Uterus (tissue), 2 donors: ENCODE results near the gene LILRB5.

Experiments used
- CTCF ChIP-seq, 4 experiments: fragments of 200-600 bp in 2 of 4; fragments of 450-650 bp in 2 of 4; sonication (generic) in 2 of 4; IDR thresholded peaks; one replicate each; pipeline ENCODE4 v1.5.1; 2016 to 2019; ENCODE audit warnings: antibody characterized with exemption in 4 of 4, mild to moderate bottlenecking in 2 of 4, moderate library complexity in 1 of 4
- POLR2A ChIP-seq, 2 donors: fragments of 450-650 bp; IDR thresholded peaks; one replicate each; pipeline ENCODE4 v1.6.1; 2016; ENCODE audit warnings: antibody characterized with exemption in 2 of 2, mild to moderate bottlenecking in 1 of 2, moderate library complexity in 1 of 2

DNA sequence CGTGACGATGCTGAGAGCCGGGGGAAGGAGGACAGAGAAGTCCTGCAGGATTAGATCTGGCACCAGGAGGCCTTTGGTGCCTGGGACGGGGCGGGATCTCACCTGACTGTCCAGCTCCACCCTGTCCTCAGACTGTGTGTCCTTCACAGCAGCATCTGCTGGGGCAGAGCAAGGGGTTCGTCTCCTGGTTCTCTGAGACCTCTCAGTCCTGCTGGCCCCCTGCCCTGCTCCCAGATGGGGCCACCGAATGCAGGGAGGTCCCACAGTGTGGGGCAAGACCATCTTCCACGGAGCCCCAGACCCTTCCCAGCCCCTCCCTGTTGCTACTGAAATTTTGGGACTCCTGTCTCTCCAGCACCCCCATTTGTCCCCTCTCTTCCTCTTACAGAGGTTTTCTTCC, 38.8 kb downstream of the LILRB5 start:
- TF ChIP-seq CTCF (IDR thresholded peaks at IDR 0.05) (no peak), POLR2A (IDR thresholded peaks at IDR 0.05) (no peak)
